WTC11 (cell line): ENCODE measurements around the gene NR1H3. TPM values are rescaled to one million over a fixed set of nuclear protein-coding genes. Genes with fewer than 3 reads are reported as not detected.

Experiments used
- ATAC-seq: fragments of 200-7000 bp; cut with Tn5 transposase; 2 replicates; pipeline ENCODE4 v1.10.0; 2021; ENCODE audit warnings: mild to moderate bottlenecking, moderate library complexity
- CTCF ChIA-PET: fragments of 300-600 bp; sonication (Branson Sonifier 250); formaldehyde crosslinking; loops from one replicate; lab custom pipeline; 2021; ENCODE audit warnings: antibody characterized with exemption; lab: Charles Lee
- POLR2A ChIA-PET: fragments of 350-600 bp; sonication (Branson Sonifier 250); formaldehyde crosslinking; loops from one replicate; lab custom pipeline; 2021; ENCODE audit warnings: antibody characterized with exemption; lab: Charles Lee
- DNase-seq: peaks from one replicate; pipeline ENCODE4 v3.0.0; 2021; ENCODE audit warnings: low spot score
- H3K27ac Mint-ChIP-seq: 2 replicates; pipeline ENCODE4 v1.8.0; 2021; ENCODE audit warnings: mixed read lengths
- H3K27me3 Mint-ChIP-seq: 2 replicates; pipeline ENCODE4 v1.8.0; 2021; ENCODE audit warnings: low read depth, mild to moderate bottlenecking, moderate library complexity, mixed read lengths
- H3K36me3 Mint-ChIP-seq: 2 replicates; pipeline ENCODE4 v1.8.0; 2021; ENCODE audit warnings: mixed read lengths
- H3K4me1 Mint-ChIP-seq: 2 replicates; pipeline ENCODE4 v1.8.0; 2022; ENCODE audit warnings: mixed read lengths
- H3K4me3 Mint-ChIP-seq: 2 replicates; pipeline ENCODE4 v1.8.0; 2021; ENCODE audit warnings: mild to moderate bottlenecking, moderate library complexity, mixed read lengths
- H3K9me3 Mint-ChIP-seq: 2 replicates; pipeline ENCODE4 v1.8.0; 2021; ENCODE audit warnings: mixed read lengths
- AFF4 ChIP-seq: sonication (generic); formaldehyde crosslinking; IDR thresholded peaks from 2 replicates; pipeline ENCODE4 v1.8.1; 2023; ENCODE audit warnings: mild to moderate bottlenecking, missing genetic modification reagents, borderline replicate concordance
- AR ChIP-seq: fragments of 250-450 bp; sonication (Bioruptor Pico); IDR thresholded peaks from 2 replicates; pipeline ENCODE4 v1.9.0; 2021; ENCODE audit warnings: mild to moderate bottlenecking
- EMX1 ChIP-seq: fragments of 250-450 bp; sonication (Bioruptor Pico); IDR thresholded peaks from 2 replicates; pipeline ENCODE4 v1.8.0; 2021; ENCODE audit warnings: mild to moderate bottlenecking
- ERG ChIP-seq: fragments of 250-450 bp; sonication (Bioruptor Pico); IDR thresholded peaks from 2 replicates; pipeline ENCODE4 v1.8.0; 2021; ENCODE audit warnings: mild to moderate bottlenecking
- ETV6 ChIP-seq: sonication (generic); formaldehyde crosslinking; IDR thresholded peaks from 2 replicates; pipeline ENCODE4 v1.8.1; 2022; ENCODE audit warnings: mild to moderate bottlenecking, missing genetic modification reagents
- FOXJ3 ChIP-seq: sonication (generic); formaldehyde crosslinking; IDR thresholded peaks from 2 replicates; pipeline ENCODE4 v1.9.0; 2021; ENCODE audit warnings: missing genetic modification reagents, mild to moderate bottlenecking, borderline replicate concordance
- FOXP1 ChIP-seq: sonication (generic); formaldehyde crosslinking; IDR thresholded peaks from 2 replicates; pipeline ENCODE4 v1.8.0; 2022; ENCODE audit warnings: missing genetic modification reagents, mild to moderate bottlenecking, moderate library complexity, borderline replicate concordance
- GTF2I ChIP-seq: fragments of 250-450 bp; sonication (Bioruptor Pico); conservative IDR thresholded peaks from 2 replicates; pipeline ENCODE4 v1.4.0; 2021; ENCODE audit warnings: mild to moderate bottlenecking
- HMGA2 ChIP-seq: fragments of 250-450 bp; sonication (Bioruptor Pico); IDR thresholded peaks from 2 replicates; pipeline ENCODE4 v1.4.0; 2021; ENCODE audit warnings: mild to moderate bottlenecking, moderate library complexity
- JAZF1 ChIP-seq: fragments of 250-450 bp; sonication (Bioruptor Pico); IDR thresholded peaks from 2 replicates; pipeline ENCODE4 v1.9.0; 2021; ENCODE audit warnings: moderate library complexity, mild to moderate bottlenecking, inconsistent platforms
- NFE2L1 ChIP-seq: sonication (generic); formaldehyde crosslinking; IDR thresholded peaks from 2 replicates; pipeline ENCODE4 v1.8.1; 2023; ENCODE audit warnings: missing genetic modification reagents
- NFYB ChIP-seq: sonication (generic); formaldehyde crosslinking; conservative IDR thresholded peaks from 2 replicates; pipeline ENCODE4 v1.8.0; 2022; ENCODE audit warnings: low read depth, missing genetic modification reagents
- OVOL2 ChIP-seq: fragments of 250-450 bp; sonication (Bioruptor Pico); IDR thresholded peaks from 2 replicates; pipeline ENCODE4 v1.9.0; 2021; ENCODE audit warnings: mild to moderate bottlenecking, borderline replicate concordance
- SOX15 ChIP-seq: fragments of 250-450 bp; sonication (Bioruptor Pico); IDR thresholded peaks from 2 replicates; pipeline ENCODE4 v1.9.0; 2021; ENCODE audit warnings: mild to moderate bottlenecking
- ZBTB21 ChIP-seq: sonication (generic); formaldehyde crosslinking; IDR thresholded peaks from 2 replicates; pipeline ENCODE4 v1.8.1; 2023; ENCODE audit warnings: mild to moderate bottlenecking, missing genetic modification reagents, borderline replicate concordance
- ZNF219 ChIP-seq: sonication (generic); formaldehyde crosslinking; IDR thresholded peaks from 2 replicates; pipeline ENCODE4 v1.8.0; 2023; ENCODE audit warnings: missing genetic modification reagents, mild to moderate bottlenecking, borderline replicate concordance
- ZNF317 ChIP-seq: sonication (generic); formaldehyde crosslinking; IDR thresholded peaks from 2 replicates; pipeline ENCODE4 v1.8.1; 2023; ENCODE audit warnings: low read depth, mild to moderate bottlenecking, moderate library complexity, missing genetic modification reagents, borderline replicate concordance
- ZNF396 ChIP-seq: fragments of 250-450 bp; sonication (Bioruptor Pico); IDR thresholded peaks from 2 replicates; pipeline ENCODE4 v1.8.0; 2021; ENCODE audit warnings: mild to moderate bottlenecking, moderate library complexity, borderline replicate concordance
- ZNF416 ChIP-seq: fragments of 250-450 bp; sonication (Bioruptor Pico); IDR thresholded peaks from 2 replicates; pipeline ENCODE4 v1.9.0; 2021; ENCODE audit warnings: mild to moderate bottlenecking, inconsistent platforms
- total RNA-seq: library from RNA; stranded (reverse); gene quantifications from 3 replicates; pipeline ENCODE4 v1.2.3, GENCODE V29; 2021
- TF ChIP-seq, protein P1 (sequence below): fragments of 250-450 bp; sonication (Bioruptor Pico); IDR thresholded peaks from 2 replicates; pipeline ENCODE4 v2.1.2; 2022; ENCODE audit warnings: mild to moderate bottlenecking, moderate library complexity
- TF ChIP-seq, protein P2 (sequence below): sonication (generic); formaldehyde crosslinking; IDR thresholded peaks from 2 replicates; pipeline ENCODE4 v1.8.0; 2022; ENCODE audit warnings: mild to moderate bottlenecking, missing genetic modification reagents
- TF ChIP-seq, protein P3 (sequence below): sonication (generic); formaldehyde crosslinking; IDR thresholded peaks from 2 replicates; pipeline ENCODE4 v1.8.0; 2022; ENCODE audit warnings: mild to moderate bottlenecking, missing genetic modification reagents
- TF ChIP-seq, protein P4 (sequence below): sonication (generic); formaldehyde crosslinking; IDR thresholded peaks from 2 replicates; pipeline ENCODE4 v1.8.0; 2022; ENCODE audit warnings: mild to moderate bottlenecking, missing genetic modification reagents
- TF ChIP-seq, protein P5 (sequence below): sonication (generic); formaldehyde crosslinking; IDR thresholded peaks from 2 replicates; pipeline ENCODE4 v1.8.1; 2023; ENCODE audit warnings: mild to moderate bottlenecking, missing genetic modification reagents, moderate library complexity

Gene NR1H3
- total RNA-seq, 1 experiment from 2014 or later: 26.3 TPM

- Mint-ChIP-seq H3K9me3 (no peaks in the 10 kb centered on the region), H3K36me3 (peaks cover 4% of the 10 kb centered on the region; the same call in 1 of the 2 replicates), H3K27me3 (no peaks in the 10 kb centered on the region), H3K4me1 (peaks cover 9% of the 10 kb centered on the region), H3K27ac (peak within 1 kb of the TSS; percentile 100), H3K4me3 (peak within 1 kb of the TSS; percentile 98)
- ChIA-PET CTCF (interaction anchor here (0.5 to 4.9 kb wide), 19 partner anchors 10 to 310 kb away, joined by 3 to 120 read pairs (median 5); partner anchors contain the start of genes DDB2 and NR1H3), POLR2A (interaction anchor here (0.6 to 2.4 kb wide), 10 partner anchors 9 to 71 kb away, joined by 3 to 44 read pairs (median 4); partner anchors contain the start of genes DDB2, MADD and NR1H3)
- DNase-seq: peak; percentile 91
- ATAC-seq: peak; percentile 93
- TF ChIP-seq ERG (CRISPR knock-in tag) (peak; percentile 78), ZNF396 (no peak), FOXJ3 (CRISPR knock-in tag) (peak; percentile 26; the same call in 1 of the 2 replicates), JAZF1 (CRISPR knock-in tag) (no peak), NFE2L1 (CRISPR knock-in tag) (no peak), SOX15 (CRISPR knock-in tag) (no peak), FOXP1 (CRISPR knock-in tag) (peak; percentile 95), ZNF219 (CRISPR knock-in tag) (no peak), ETV6 (CRISPR knock-in tag) (peak; percentile 95), EMX1 (CRISPR knock-in tag) (0 out of 2 replicates have a peak, but pooled peaks have one; percentile 27), GTF2I (CRISPR knock-in tag) (no peak), ZNF317 (0 out of 2 replicates have a peak, but pooled peaks have one; percentile 34), ZBTB21 (CRISPR knock-in tag) (no peak), ZNF416 (CRISPR knock-in tag) (0 out of 2 replicates have a peak, but pooled peaks have one; percentile 52), AR (CRISPR knock-in tag) (no peak), AFF4 (CRISPR knock-in tag) (peak; percentile 91; the same call in 1 of the 2 replicates), OVOL2 (no peak), HMGA2 (CRISPR knock-in tag) (no peak), NFYB (no peak)
- TF ChIP-seq, protein P1, sequence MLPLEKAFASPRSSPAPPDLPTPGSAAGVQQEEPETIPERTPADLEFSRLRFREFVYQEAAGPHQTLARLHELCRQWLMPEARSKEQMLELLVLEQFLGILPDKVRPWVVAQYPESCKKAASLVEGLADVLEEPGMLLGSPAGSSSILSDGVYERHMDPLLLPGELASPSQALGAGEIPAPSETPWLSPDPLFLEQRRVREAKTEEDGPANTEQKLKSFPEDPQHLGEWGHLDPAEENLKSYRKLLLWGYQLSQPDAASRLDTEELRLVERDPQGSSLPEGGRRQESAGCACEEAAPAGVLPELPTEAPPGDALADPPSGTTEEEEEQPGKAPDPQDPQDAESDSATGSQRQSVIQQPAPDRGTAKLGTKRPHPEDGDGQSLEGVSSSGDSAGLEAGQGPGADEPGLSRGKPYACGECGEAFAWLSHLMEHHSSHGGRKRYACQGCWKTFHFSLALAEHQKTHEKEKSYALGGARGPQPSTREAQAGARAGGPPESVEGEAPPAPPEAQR: no peak
- TF ChIP-seq, protein P2, sequence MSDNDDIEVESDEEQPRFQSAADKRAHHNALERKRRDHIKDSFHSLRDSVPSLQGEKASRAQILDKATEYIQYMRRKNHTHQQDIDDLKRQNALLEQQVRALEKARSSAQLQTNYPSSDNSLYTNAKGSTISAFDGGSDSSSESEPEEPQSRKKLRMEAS (CRISPR knock-in tag): peak; percentile 87
- TF ChIP-seq, protein P3, sequence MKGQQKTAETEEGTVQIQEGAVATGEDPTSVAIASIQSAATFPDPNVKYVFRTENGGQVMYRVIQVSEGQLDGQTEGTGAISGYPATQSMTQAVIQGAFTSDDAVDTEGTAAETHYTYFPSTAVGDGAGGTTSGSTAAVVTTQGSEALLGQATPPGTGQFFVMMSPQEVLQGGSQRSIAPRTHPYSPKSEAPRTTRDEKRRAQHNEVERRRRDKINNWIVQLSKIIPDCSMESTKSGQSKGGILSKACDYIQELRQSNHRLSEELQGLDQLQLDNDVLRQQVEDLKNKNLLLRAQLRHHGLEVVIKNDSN: peak; percentile 66
- TF ChIP-seq, protein P4, sequence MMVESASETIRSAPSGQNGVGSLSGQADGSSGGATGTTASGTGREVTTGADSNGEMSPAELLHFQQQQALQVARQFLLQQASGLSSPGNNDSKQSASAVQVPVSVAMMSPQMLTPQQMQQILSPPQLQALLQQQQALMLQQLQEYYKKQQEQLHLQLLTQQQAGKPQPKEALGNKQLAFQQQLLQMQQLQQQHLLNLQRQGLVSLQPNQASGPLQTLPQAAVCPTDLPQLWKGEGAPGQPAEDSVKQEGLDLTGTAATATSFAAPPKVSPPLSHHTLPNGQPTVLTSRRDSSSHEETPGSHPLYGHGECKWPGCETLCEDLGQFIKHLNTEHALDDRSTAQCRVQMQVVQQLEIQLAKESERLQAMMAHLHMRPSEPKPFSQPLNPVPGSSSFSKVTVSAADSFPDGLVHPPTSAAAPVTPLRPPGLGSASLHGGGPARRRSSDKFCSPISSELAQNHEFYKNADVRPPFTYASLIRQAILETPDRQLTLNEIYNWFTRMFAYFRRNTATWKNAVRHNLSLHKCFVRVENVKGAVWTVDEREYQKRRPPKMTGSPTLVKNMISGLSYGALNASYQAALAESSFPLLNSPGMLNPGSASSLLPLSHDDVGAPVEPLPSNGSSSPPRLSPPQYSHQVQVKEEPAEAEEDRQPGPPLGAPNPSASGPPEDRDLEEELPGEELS (CRISPR knock-in tag): peak; percentile 90
- TF ChIP-seq, protein P5, sequence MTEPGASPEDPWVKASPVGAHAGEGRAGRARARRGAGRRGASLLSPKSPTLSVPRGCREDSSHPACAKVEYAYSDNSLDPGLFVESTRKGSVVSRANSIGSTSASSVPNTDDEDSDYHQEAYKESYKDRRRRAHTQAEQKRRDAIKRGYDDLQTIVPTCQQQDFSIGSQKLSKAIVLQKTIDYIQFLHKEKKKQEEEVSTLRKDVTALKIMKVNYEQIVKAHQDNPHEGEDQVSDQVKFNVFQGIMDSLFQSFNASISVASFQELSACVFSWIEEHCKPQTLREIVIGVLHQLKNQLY: 0 out of 2 replicates have a peak, but pooled peaks have one; percentile 77
Observed at GRCh38 chr11:47248664-47249377, 9.0 kb upstream of the NR1H3 start, which contains the start of gene ACP2. Gene ACP2 (minus strand): TSS chr11:47248814. CDS start chr11:47248789, 25 bp downstream.
